Large intestine (tissue), 3 donors: ENCODE data around the gene NKX1-2. TPM values are rescaled to one million over a fixed set of nuclear protein-coding genes. Genes with fewer than 3 reads are reported as not detected.

Source experiments
- DNase-seq, 2 donors: peaks; one replicate each; pipeline versions ENCODE4 v3.0.0 to v3.0.0-alpha.2; 2013
- H3K27ac ChIP-seq: one replicate; pipeline ENCODE4 v1.5.1; 2013; ENCODE audit warnings: low read length
- H3K27me3 ChIP-seq: 2 replicates; pipeline ENCODE4 v1.6.1; 2013; ENCODE audit warnings: low read length; ENCODE audit not compliant: control insufficient read depth, insufficient read depth
- H3K36me3 ChIP-seq: 2 replicates; pipeline ENCODE4 v1.6.1; 2013; ENCODE audit warnings: low read length; ENCODE audit not compliant: control insufficient read depth, insufficient read depth
- H3K4me1 ChIP-seq: one replicate; pipeline ENCODE4 v1.6.1; 2013; ENCODE audit warnings: low read length; ENCODE audit not compliant: control insufficient read depth, insufficient read depth
- H3K4me3 ChIP-seq: one replicate; pipeline ENCODE4 v1.5.1; 2013; ENCODE audit warnings: low read length
- H3K9me3 ChIP-seq: one replicate; pipeline ENCODE4 v1.6.1; 2013; ENCODE audit warnings: mild to moderate bottlenecking, low read depth, low read length, moderate library complexity; ENCODE audit not compliant: control insufficient read depth
- WGBS: methylation state at CpG from one replicate; pipeline ENCODE4 v1.1.5; 2013; ENCODE audit warnings: low lambda C conversion rate; ENCODE audit not compliant: insufficient coverage; 5-methylcytosine and 5-hydroxymethylcytosine counted together
- polyA plus RNA-seq: library from polyadenylated mRNA; unstranded; fragments of 120-200 nt; gene quantifications from one replicate; pipeline ENCODE4 v1.2.1, GENCODE V29; 2013

Gene NKX1-2
- polyA plus RNA-seq, 1 donor = 7.7 TPM

DNA sequence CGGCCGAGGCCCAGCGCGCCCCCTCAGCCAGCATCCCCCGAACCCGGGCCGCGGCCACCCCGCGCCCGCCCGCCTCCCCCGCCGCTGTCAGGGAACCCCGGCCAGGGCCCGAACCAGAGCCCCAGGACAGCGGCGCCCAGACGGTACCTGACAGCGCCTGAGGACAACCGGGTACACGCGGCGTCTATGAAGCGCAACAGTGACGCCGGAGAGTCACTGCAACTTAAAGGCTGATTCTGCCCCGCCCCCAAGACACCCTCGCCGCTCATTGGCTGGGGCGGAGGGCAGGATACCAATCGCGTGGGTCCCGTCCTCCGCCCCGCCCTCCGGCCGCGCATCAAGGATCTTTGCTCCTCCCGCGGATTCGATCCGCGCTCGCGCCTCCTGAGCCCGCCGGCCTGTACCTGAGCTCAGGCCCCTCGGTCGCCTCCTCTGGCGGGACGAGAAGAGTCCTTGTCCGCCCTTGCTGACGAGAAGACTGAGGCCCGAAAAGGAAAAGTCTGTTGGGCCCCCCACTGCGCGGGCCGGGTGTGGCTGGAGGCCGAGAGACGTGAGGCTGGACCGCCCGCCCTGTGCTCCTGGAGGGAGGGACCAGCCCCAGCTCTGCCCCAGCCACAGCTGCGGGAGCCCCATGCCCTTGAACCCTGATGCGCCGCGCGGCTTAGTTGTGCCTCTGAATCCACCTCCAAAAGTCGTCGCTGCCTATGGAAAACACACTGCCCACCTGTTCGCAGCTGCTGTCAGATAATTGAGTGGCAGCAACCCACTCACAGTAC, 30.9 kb downstream of the NKX1-2 start, which contains the start of gene OAT:
OAT (minus strand) TSS at position 198 of the 776 bp plus-strand sequence. CDS start 6,752 bp downstream, outside the sequence.
- peaks cover 10% of the 10 kb centered on the region for H3K36me3 ChIP-seq
- H3K27me3 ChIP-seq = no peaks in the 10 kb centered on the region
- peak; percentile 98 to 99 for DNase-seq
- H3K9me3 ChIP-seq = no peaks in the 10 kb centered on the region
- H3K27ac ChIP-seq = peak within 1 kb of the TSS; percentile 95
- H3K4me1 ChIP-seq = peaks cover 19% of the 10 kb centered on the region
- peak within 1 kb of the TSS; percentile 84 for H3K4me3 ChIP-seq
- WGBS = no CpG with 5 or more reads among the region's 70 CpGs

DNA sequence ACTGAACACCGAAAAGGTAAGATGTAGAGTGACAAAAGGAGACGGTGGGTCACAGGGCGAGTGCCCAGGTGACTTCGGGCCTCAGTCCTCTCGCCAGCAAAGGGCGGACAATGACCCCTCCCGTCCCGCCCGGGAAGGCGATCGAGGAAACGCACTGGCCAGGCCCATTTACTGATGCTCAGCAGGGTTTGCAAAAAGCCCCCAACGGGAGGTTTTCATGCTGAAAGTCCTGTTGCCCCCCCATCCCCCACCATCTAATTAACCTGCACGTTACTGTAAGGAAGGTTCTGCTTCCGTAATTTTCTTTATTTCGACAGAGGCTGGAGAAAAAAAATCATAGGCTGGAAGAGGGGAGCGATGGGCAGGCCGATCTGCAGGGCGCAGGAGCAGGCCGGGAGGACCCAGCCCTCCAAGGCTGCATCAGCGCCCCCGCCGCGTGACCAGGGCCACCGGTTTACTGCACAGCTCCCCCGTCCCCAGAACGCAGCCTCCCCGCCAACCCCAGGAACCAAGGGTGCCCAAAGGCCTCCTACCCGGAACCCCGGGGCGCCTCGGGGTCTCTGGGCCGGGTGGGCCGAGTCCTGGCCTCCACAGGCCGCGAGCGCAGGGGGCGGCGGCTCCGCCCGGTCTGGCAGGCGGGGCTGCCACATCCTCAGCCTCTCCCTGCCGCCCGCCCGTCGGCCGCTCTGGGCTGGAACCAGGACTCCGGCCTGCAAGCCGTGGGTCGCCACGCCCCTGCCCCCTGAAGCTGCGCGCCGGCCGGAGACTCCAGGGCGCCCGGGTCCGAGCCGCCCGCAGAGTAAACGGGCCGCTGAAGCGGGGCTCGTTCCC, 31.7 kb downstream of the NKX1-2 start:
- H3K4me3 ChIP-seq = peak overlapping the region; percentile 84
- WGBS = no CpG with 5 or more reads among the region's 64 CpGs
- H3K4me1 ChIP-seq = peaks cover 17% of the 10 kb centered on the region
- peak overlapping the region; percentile 86 for H3K27ac ChIP-seq
- H3K9me3 ChIP-seq = no peaks in the 10 kb centered on the region
- H3K27me3 ChIP-seq = no peaks in the 10 kb centered on the region
- peaks cover 16% of the 10 kb centered on the region for H3K36me3 ChIP-seq
- DNase-seq = peak in 1 of 2 donors; percentile 63

DNA sequence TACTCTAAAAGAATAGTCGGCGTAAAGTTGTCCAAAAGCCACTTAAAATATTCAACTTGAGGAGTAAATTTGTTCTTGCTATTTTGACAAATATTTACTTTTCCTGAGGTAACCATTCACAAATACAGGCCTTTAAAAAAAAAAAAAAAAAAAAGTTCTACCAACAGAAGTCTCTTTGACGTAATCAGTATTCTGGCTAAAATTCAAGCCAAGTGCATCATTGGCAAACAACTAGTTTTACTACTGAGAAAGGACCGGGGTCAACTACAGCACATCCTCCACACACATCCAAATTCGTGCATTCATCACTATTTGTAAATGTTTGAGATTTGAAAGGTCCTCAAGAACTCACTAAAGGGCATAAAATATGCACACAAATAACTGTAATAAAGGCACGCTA, 33.1 kb downstream of the NKX1-2 start:
- H3K4me1 ChIP-seq = peaks cover 11% of the 10 kb centered on the region
- H3K27ac ChIP-seq = peak overlapping the region; percentile 86
- no peak for DNase-seq
- H3K27me3 ChIP-seq = no peaks in the 10 kb centered on the region
- WGBS = 20% methylated on average over 4 of the region's 6 CpGs
- H3K9me3 ChIP-seq = no peaks in the 10 kb centered on the region
- H3K36me3 ChIP-seq = peaks cover 27% of the 10 kb centered on the region
- H3K4me3 ChIP-seq = peak overlapping the region; percentile 84

DNA sequence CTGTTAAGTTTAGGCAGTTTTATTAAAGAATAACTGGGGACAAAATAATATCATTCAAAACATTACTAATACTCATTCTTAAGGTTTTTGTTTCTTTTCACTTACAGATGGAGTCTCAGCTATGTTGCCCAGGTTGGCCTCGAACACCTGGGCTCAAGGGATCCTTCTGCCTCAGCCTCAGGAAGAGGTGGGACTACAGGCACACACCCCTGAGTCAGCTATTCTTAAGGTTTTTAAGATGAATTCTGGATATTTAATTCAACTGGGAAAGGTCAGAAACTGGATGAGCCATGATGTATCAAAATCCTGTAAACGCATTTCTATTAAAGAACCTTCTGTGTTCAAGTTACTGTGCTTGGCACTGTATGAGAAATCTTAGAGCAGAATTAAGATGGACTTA, 34.6 kb downstream of the NKX1-2 start:
- Histone ChIP-seq H3K27ac (peak overlapping the region; percentile 86), H3K4me3 (peak overlapping the region; percentile 84)
- peak in 1 of 2 donors; percentile 35 for DNase-seq

DNA sequence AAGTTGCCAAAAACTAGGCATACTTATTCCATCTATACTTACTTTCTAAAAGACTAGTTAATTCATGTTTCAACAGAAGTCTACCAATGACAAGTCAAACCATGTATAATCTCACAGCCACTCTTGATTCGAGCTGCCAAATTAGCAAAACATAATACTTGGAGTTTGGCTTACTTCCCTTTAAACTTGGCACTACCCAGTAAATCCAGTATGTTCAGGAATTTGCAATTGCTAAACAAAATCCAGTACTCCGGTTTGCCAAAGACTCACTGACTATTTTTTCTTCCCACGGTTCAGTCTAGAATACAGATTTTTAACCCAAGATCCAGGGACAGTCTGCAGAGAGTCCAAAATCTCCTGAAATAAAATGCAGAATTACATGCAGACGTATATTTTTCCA, 35.8 kb downstream of the NKX1-2 start:
- 20% methylated on average over 1 of the region's 4 CpGs for WGBS
- Histone ChIP-seq H3K9me3 (no peaks in the 10 kb centered on the region), H3K36me3 (peaks cover 40% of the 10 kb centered on the region), H3K27me3 (no peaks in the 10 kb centered on the region), H3K4me1 (no peaks in the 10 kb centered on the region), H3K27ac (peak overlapping the region; percentile 86), H3K4me3 (peak overlapping the region; percentile 84)
- no peak for DNase-seq

More for the DNA sequence above, 34.6 kb downstream of the NKX1-2 start:
- Histone ChIP-seq H3K4me1 (peaks cover 6% of the 10 kb centered on the region), H3K36me3 (peaks cover 38% of the 10 kb centered on the region), H3K9me3 (no peaks in the 10 kb centered on the region), H3K27me3 (no peaks in the 10 kb centered on the region)
- WGBS = 60% methylated on average over 1 of the region's 2 CpGs

DNA sequence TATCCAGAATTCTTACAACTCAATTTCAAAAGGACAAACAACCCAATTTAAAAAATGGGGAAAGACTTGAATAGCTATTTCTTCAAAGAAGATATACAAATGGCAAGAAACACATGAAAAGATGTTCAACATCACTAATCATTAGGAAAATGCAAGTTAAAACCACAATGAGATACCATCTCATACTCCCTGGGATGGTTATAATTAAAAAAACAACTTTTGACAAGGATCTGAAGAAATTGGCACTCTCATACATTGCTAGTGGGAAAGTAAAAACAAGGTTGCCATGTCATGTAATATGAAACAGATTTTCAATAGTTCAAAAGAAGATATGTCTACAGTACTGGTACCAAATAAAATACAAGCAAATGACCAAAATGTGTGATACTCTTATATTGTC, 40.1 kb downstream of the NKX1-2 start:
- no peak for DNase-seq
- Histone ChIP-seq H3K36me3 (peaks cover 68% of the 10 kb centered on the region), H3K27ac (no peak overlapping the region), H3K4me3 (no peak overlapping the region), H3K4me1 (peaks cover 6% of the 10 kb centered on the region), H3K9me3 (no peaks in the 10 kb centered on the region), H3K27me3 (no peaks in the 10 kb centered on the region)

DNA sequence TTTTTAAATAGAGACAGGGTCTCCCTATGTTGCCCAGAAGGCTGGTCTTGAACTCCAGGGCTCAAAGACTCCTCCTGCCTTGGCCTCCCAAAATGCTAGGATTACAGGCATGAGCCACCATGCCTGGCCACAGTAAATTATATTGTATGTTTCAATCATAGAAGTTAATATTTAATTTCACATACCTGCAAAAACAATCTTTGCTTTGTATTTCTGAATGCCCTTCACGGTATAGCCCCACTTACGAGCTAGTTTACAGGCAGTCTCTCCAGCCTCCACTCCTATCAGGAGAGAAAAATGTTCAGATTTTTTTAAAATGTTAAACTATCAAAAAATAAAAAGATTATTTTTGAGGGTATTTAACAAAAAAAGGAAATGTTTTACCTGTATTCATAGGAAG, 41.5 kb downstream of the NKX1-2 start:
- DNase-seq = no peak
- no peaks in the 10 kb centered on the region for H3K27me3 ChIP-seq
- WGBS = 8% methylated on average over 2 of the region's 2 CpGs

DNA sequence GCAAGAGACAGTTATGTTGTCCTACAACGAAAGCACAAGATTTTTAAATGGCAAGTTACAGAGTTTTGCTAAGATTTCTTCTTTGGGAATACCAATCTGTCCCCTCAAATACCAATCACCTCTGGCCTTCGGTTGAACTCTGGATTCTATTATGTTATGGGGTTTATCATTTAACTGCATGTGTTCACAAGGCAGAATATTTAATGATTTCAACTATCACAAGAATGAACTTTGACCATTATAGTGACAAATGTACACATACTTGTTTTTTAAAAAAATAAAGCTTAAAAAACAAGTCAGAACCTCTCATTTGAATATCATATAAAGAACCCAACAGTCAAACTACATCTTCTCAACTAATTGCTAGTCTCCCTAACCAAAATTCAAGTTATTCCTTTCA, 42.4 kb downstream of the NKX1-2 start:
- no CpG with 5 or more reads among the region's 2 CpGs for WGBS
- Histone ChIP-seq H3K4me3 (no peak overlapping the region), H3K27ac (peak overlapping the region; percentile 29), H3K36me3 (peaks cover 72% of the 10 kb centered on the region), H3K9me3 (no peaks in the 10 kb centered on the region), H3K4me1 (peaks cover 6% of the 10 kb centered on the region), H3K27me3 (no peaks in the 10 kb centered on the region)
- DNase-seq = peak in 1 of 2 donors; percentile 58

More for the DNA sequence above, 41.5 kb downstream of the NKX1-2 start:
- no peak overlapping the region for H3K4me3 ChIP-seq
- H3K4me1 ChIP-seq = peaks cover 6% of the 10 kb centered on the region
- H3K36me3 ChIP-seq = peaks cover 70% of the 10 kb centered on the region
- no peak overlapping the region for H3K27ac ChIP-seq
- no peaks in the 10 kb centered on the region for H3K9me3 ChIP-seq

DNA sequence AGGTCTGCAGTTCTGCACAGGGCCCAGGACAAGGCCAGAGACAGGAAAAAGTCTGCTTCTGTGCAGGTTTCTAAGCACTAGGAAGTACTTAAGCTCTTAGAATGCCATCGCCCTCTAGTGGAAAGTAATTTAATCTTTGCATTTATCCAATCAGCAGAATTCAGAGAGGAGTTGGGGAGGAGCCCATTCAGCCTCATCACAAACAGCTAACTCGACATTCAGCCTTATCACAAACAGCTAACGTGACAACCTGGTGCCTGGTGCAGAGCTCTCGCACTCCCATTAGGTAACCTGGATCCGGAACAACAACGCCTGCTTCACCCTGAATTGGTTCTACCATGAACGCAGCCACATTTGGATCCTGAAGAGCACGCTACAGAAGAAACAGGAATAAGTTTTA, 46.3 kb downstream of the NKX1-2 start:
- Histone ChIP-seq H3K4me3 (no peak overlapping the region), H3K27me3 (no peaks in the 10 kb centered on the region), H3K4me1 (peaks cover 6% of the 10 kb centered on the region), H3K9me3 (no peaks in the 10 kb centered on the region), H3K27ac (peak overlapping the region; percentile 61), H3K36me3 (peaks cover 82% of the 10 kb centered on the region)
- DNase-seq = peak; percentile 70 to 79
- WGBS = no CpG with 5 or more reads among the region's 8 CpGs

DNA sequence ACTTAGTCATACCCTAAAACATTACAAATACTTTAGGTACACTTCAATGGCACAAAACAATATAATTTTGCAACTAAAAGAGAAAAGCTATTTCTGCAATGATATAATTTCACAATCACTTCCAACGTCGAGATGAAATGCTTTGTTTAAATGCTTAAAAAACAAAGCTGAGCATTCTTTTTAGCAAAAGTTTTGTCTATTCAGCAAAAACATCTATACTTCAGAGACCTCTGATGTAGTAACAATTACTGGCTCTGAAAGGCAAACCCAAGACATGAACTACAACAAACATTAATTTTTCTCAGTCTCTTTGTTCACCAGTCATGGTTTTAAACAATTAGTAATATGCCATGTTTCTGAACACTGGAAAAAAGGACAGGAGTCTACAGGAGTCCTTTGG, 47.6 kb downstream of the NKX1-2 start:
- no peak for DNase-seq
- H3K9me3 ChIP-seq = no peaks in the 10 kb centered on the region
- peaks cover 85% of the 10 kb centered on the region for H3K36me3 ChIP-seq
- no peaks in the 10 kb centered on the region for H3K4me1 ChIP-seq
- H3K4me3 ChIP-seq = no peak overlapping the region
- H3K27ac ChIP-seq = no peak overlapping the region
- no peaks in the 10 kb centered on the region for H3K27me3 ChIP-seq
- 80% methylated on average over 2 of the region's 2 CpGs for WGBS
